GM18502 (cell line): Measurements from ENCODE around the gene SEC24B.

Experiments used
- ATAC-seq: cut with Tn5 transposase; IDR thresholded peaks from one replicate; pipeline ENCODE4 v1.9.1; 2021; ENCODE audit warnings: mild to moderate bottlenecking; ENCODE audit not compliant: unreplicated experiment, poor library complexity

The SEC24B gene

GRCh38 chr4:109433205-109434006, at the start of gene SEC24B:
Gene SEC24B (plus strand): TSS chr4:109433815. CDS start chr4:109433870, 55 bp downstream.
- peak; percentile 94 for ATAC-seq

GRCh38 chr4:109383823-109384222, 49.8 kb upstream of the SEC24B start:
- no peak for ATAC-seq

- no peak for ATAC-seq
Observed at GRCh38 chr4:109385260-109385659, 48.4 kb upstream of the SEC24B start.

- peak; percentile 59 for ATAC-seq
Observed at GRCh38 chr4:109389369-109390114, 44.1 kb upstream of the SEC24B start.

- no peak for ATAC-seq
Observed at GRCh38 chr4:109390115-109390768, 43.4 kb upstream of the SEC24B start.

GRCh38 chr4:109395694-109396093, 37.9 kb upstream of the SEC24B start:
- ATAC-seq: no peak

GRCh38 chr4:109398928-109399327, 34.7 kb upstream of the SEC24B start:
- ATAC-seq: no peak

GRCh38 chr4:109406337-109406931, 27.2 kb upstream of the SEC24B start:
- peak; percentile 91 for ATAC-seq

- ATAC-seq: no peak
Observed at GRCh38 chr4:109407027-109407737, 26.4 kb upstream of the SEC24B start.

GRCh38 chr4:109408711-109409110, 24.9 kb upstream of the SEC24B start:
- no peak for ATAC-seq

GRCh38 chr4:109410226-109410625, 23.4 kb upstream of the SEC24B start:
- ATAC-seq: no peak

GRCh38 chr4:109410776-109411175, 22.8 kb upstream of the SEC24B start:
- ATAC-seq: no peak

- ATAC-seq: no peak
Observed at GRCh38 chr4:109411964-109412363, 21.7 kb upstream of the SEC24B start.

- no peak for ATAC-seq
Observed at GRCh38 chr4:109412776-109413175, 20.8 kb upstream of the SEC24B start.

GRCh38 chr4:109414938-109415337, 18.7 kb upstream of the SEC24B start:
- ATAC-seq: no peak

GRCh38 chr4:109418588-109418987, 15.0 kb upstream of the SEC24B start:
- ATAC-seq: no peak

- ATAC-seq: no peak
Observed at GRCh38 chr4:109419679-109420078, 13.9 kb upstream of the SEC24B start.

- ATAC-seq: no peak
Observed at GRCh38 chr4:109424093-109424841, 9.3 kb upstream of the SEC24B start.

GRCh38 chr4:109425405-109425804, 8.2 kb upstream of the SEC24B start:
- no peak for ATAC-seq
